Vagina (tissue), 2 donors: ENCODE measurements around the gene GPR161.

Experiments used
- CTCF ChIP-seq, 3 experiments: fragments of 450-650 bp in 2 of 3; fragments of 200-600 bp in 1 of 3; sonication (generic) in 1 of 3; IDR thresholded peaks; one replicate each; pipeline ENCODE4 v1.5.1; 2017 to 2019; ENCODE audit warnings: antibody characterized with exemption in 3 of 3, mild to moderate bottlenecking in 2 of 3, moderate library complexity in 2 of 3
- POLR2A ChIP-seq, 2 donors: fragments of 450-650 bp; IDR thresholded peaks; one replicate each; pipeline ENCODE4 v1.6.1; 2017; ENCODE audit warnings: antibody characterized with exemption in 2 of 2, mild to moderate bottlenecking in 2 of 2, moderate library complexity in 2 of 2

GRCh38 chr1:168084396-168085231 lies 52.1 kb downstream of the GPR161 start:
- TF ChIP-seq CTCF (IDR thresholded peaks at IDR 0.05) (peak; percentile 46 to 78 (median 60)), POLR2A (IDR thresholded peaks at IDR 0.05) (no peak)
